ENCODE results near the gene PSG1.
"Not testable (repeated sequence)": the region's sequence is repeated elsewhere in the genome, so short reads cannot be mapped to it uniquely, and the experiment has no call there.

The PSG1 gene

GRCh38 chr19:42831221-42832019, 48.1 kb downstream of the PSG1 start:
- no peak overlapping the region for H3K4me3 ChIP-seq (ENCODE audit: low read depth, low read length)
- TF ChIP-seq CTCF (IDR thresholded peaks at IDR 0.05; ENCODE audit: borderline replicate concordance, insufficient read depth, low read depth, low read length): no peak

GRCh38 chr19:42821306-42821977, 58.1 kb downstream of the PSG1 start:
- not testable (repeated sequence) for H3K4me3 ChIP-seq (ENCODE audit: low read depth, low read length)

GRCh38 chr19:42819960-42820650, 59.4 kb downstream of the PSG1 start:
- H3K4me3 ChIP-seq (ENCODE audit: low read depth, low read length): not testable (repeated sequence)

GRCh38 chr19:42816894-42817293, 62.6 kb downstream of the PSG1 start:
- H3K4me3 ChIP-seq (ENCODE audit: low read depth, low read length): no peak overlapping the region
- TF ChIP-seq CTCF (IDR thresholded peaks at IDR 0.05; ENCODE audit: borderline replicate concordance, insufficient read depth, low read depth, low read length): no peak

Measured in GM12875 (cell line).